Activated T-cell treated with anti-CD3 and anti-CD28 coated beads for 1 hour (primary cell): ENCODE measurements around the gene RAB6D.
"Not testable (repeated sequence)": the region's sequence is repeated elsewhere in the genome, so short reads cannot be mapped to it uniquely, and the experiment has no call there.

ENCODE experiments used
- DNase-seq: peaks from one replicate; pipeline ENCODE4 v3.0.0-alpha.2; 2020; ENCODE audit warnings: low read depth

Gene RAB6D

DNA sequence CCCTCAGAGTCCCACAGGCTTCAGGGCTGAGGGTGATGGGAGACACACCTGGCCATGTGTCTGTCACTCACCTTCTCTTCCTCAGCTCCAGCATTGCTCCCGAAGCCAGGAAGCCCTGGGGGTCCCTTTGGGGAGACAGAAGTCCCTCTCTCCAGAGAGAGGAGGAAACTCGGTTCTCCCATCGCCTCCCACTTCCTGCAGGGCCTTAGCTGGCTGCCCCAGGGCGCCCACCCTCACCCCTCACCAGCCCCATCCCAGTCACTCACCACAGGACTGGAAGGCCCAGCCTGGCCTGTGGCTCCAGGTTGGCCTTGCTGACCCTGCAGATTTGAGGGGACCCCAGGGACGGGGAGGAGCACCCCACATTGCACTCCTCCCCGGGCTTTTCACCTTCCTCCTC lies 2.7 kb upstream of the RAB6D start:
- DNase-seq, result no peak

DNA sequence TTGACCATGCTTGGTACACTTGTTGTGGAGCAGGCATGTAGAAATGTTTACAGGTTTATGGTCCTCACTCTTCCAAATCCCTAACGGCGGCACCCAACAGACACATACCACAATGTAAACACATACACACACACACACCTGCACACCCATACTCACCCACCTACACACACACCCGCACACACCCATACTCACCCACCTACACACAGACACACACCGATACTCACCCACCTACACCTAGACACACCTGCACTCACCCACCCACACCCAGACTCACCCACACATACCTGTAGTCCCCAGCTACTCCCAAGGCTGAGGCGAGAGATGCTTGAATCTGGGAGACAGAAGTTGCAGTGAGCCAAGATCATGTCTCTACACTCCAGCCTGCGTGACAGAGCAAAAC lies 1.5 kb upstream of the RAB6D start:
- no peak for DNase-seq

DNA sequence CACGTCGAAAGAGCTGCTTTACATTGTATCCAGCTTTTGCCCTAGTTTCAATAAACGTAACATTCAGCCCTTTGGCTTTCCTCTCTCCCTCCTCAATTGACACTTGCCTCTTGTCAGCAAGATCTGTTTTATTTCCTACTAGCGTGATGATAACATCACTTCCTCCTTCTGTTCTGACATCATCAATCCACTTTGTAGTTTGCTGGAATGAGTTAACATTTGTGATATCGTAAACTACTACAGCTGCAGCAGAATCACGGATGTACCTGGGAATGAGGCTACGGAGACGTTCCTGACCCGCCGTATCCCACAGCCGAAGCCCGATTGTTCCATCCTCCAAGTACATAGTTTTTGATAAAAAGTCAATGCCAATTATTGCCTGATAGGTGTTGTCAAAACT lies 755 bp downstream of the RAB6D start:
- not testable (repeated sequence) for DNase-seq

DNA sequence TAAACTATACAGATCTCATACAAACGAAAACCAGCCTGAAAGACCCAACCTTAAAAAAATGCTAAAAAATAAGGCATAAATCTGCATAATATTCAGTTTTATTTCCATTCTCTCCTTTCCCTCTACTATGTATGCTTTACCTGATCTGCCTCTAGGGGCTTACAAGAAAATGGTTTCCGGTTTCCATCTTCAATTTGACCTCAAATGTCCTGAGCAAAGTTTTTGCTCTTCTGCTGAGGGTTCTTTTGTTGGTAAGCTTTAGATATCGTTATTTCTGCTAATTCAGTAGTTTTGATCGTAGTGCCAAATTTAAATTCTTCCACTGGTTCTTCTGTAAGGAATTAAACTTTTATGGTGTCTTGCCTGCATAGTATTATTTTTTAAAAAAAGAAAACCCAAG lies 2.2 kb downstream of the RAB6D start:
- DNase-seq, result not testable (repeated sequence)

DNA sequence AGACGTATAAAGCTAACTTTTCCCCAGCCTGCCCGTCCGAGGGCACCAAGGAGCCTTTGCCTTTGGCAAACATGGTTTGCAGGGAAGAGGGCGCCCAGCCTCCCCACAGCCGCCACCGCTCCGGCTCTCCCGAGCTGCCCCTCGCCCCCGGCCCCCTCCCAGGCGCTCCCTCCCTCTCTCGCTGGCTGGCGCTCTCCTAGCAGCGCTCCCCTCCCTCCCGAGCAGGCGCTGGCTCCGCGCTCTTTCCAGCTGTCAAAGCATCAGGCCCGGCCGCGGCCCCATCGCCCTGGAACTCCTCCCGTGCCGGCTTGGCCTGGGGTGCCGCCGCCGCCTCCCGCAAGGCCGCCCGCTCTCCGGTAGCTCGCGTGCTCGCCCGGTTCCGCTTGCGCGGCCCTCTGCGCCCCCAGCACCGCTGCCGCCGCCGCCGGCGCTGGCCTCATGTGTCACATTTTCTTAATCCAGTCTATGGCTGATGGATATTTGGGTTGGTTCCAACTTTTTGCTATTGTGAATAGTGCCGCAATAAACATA lies 10.7 kb downstream of the RAB6D start:
- not testable (repeated sequence) for DNase-seq

DNA sequence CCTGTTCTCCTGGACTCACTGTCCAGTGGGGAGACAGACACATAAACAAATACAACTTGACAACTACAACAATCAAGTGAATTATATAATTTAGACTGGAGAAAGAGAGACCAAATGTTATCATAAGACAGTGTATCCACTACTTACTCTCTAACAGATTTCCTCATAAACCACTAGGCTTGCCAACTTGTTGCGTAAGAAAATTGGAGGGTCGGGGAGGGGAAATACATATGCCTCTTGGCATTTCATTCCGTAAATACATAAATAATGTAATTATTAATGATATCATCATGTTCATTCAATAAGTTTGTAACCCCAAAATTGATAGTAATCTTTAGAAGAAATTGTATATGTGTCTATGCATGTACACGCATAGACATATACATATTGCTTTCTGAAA lies 14.9 kb downstream of the RAB6D start:
- no peak for DNase-seq

DNA sequence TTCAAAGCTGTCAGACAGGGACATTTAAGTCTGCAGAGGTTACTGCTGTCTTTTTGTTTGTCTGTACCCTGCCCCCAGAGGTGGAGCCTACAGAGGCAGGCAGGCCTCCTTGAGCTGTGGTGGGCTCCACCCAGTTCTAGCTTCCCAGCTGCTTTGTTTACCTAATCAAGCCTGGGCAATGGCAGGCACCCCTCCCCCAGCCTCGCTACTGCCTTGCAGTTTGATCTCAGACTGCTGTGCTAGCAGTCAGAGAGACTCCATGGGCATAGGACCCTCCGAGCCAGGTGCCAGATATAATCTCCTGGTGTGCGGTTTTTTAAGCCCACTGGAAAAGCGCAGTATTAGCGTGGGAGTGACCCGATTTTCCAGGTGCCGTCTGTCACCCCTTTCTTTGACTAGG lies 16.9 kb downstream of the RAB6D start:
- not testable (repeated sequence) for DNase-seq

DNA sequence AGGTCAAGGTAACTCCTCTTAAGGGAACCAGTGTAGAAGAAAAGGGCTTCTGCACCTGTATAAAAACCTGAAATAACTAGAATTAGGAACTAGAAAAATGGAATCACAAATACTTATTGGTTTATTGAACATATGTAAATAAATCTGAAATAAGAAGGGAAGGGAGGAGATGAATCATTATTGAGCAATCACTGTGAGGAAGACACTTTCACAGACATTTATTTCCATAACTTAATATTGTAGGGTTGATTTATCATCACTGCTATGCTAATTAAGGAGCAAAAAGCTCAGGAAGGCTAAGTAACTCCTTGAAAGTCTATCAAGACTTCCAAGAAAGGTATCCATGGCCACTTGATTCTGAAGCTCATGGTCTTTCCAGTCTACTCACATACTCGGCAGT lies 24.7 kb downstream of the RAB6D start:
- DNase-seq, result not testable (repeated sequence)

DNA sequence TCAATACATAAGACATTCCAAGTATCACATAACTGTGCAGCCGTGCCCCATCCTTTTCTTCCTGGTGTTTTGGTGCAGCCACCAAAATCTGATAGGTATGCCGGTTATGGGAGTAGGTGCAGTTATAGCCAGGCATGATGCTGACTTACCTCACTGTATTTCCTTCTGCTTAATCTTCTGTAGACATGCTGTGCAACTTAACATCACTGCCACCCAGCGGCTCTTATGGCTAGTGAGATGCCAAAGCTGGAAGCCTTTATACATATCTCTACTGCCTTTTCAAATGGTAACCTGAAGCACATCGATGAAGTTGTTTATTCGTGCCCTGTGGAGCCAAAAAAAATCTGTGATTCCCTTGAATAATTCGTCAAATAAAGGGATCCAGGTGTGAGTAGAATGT lies 28.6 kb downstream of the RAB6D start:
- not testable (repeated sequence) for DNase-seq

DNA sequence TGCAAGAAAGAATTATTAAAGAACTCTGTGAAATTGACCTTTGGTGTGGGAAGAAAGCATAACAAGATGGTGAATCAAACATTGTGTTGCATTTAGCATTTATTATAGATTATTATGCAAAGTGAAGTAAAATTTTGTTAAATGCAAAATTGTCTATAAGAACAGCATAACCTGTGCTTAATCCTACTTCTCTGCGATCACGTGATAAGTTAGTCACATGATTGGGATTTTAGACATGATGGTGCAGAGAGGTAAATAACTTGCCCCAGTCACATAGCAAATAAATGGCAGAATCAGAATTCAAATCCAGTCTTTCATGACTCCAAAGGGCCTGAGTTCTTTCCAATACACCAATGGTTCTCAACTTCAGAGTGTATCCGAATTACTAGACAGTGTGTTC lies 31.3 kb downstream of the RAB6D start:
- not testable (repeated sequence) for DNase-seq

DNA sequence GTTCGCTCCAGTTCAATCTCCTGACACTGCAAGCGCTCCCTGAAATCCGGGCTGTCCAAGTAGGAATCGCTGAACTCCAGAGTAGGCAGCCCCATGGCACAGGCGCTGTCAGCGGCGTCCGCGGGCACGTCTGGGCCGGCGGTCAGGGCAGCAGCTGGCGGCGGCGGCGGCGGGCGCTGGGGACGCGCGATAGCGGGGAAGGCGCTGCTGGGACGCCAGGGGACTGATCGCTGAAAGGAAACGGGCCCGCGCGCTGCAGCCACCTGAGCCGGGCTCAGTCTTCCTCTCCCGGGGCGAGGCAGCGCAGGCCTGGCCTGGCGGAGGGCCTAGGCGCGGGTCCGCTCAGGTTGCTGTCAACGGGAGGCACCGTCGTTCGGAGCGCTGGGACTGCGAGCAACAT lies 33.0 kb downstream of the RAB6D start:
- not testable (repeated sequence) for DNase-seq

DNA sequence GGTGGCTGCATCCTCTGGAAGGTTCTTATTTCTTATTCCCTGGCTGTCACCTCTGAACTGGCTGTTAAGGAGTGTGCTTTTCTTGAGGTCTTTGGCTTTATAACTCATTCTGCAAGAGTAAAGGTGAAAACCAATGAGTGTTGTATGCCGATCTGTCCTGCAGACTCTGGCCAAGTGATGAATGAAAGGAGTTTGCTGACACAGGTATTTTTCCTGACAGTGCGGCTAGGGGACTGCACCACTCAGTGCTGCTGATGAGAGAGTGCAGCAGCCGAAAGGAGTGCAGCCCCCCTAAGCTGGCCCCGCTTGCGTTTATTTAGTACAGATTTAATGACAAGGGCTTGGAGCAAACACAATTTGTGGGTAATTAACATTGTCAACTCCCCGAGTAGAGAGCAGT lies 41.8 kb downstream of the RAB6D start:
- DNase-seq, result no peak

DNA sequence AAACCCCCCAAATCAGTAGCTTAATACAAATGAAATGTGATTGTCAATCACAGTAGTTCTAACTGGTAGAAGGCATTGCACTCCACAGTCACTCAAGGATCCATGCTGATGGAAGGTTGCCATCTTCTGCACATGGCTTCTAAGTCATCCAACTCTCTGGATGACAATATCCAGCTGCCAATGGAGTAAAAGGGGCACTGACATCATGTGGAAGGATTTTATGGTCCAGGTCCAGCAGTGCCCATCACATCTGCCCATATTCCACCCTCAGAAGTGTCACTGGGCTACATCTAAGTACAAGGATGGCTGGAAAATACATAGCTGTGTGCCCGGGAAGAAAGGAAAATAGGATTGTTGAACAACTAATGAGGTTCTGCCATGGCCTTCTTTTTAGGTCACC lies 42.6 kb downstream of the RAB6D start:
- not testable (repeated sequence) for DNase-seq

DNA sequence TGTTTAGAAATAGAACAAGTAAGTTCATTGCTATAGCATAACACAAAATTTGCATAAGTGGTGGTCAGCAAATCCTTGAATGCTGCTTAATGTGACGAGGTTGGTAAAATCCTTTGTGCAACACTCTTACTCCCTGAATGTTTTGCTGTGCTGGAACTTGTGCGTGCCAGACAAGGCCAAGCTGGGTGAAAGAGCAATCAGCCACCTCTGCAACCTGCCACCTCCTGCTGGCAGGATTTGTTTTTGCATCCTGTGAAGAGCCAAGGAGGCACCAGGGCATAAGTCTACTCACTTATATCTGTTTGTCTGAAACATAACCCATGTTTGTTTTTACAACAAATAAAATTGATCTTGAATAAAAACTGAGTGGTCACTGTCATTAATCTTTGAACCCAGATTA lies 53.0 kb downstream of the RAB6D start:
- DNase-seq, result not testable (repeated sequence)
